H1 (cell line): ENCODE measurements around the gene ETF1.

Experiments
- CBX5 ChIP-seq: fragments of 300-800, 300-1000 bp; sonication (generic); IDR thresholded peaks from 2 replicates; pipeline ENCODE4 v1.7.1; 2016; ENCODE audit warnings: antibody characterized with exemption, low read length, low read depth
- EP300 ChIP-seq, 2 experiments: IDR thresholded peaks; 1 replicate in 1 of 2; 2 replicates in 1 of 2; pipeline ENCODE4 v1.6.1; 2011 to 2012; ENCODE audit warnings: low read depth in 2 of 2, low read length in 2 of 2, mild to moderate bottlenecking in 2 of 2, borderline replicate concordance in 1 of 2, inconsistent platforms in 1 of 2, moderate library complexity in 1 of 2
- EZH2 ChIP-seq: fragments of 200-600 bp; sonication (generic); IDR thresholded peaks from 2 replicates; pipeline ENCODE4 v1.7.1; 2012; ENCODE audit warnings: low read depth, mild to moderate bottlenecking, moderate library complexity, low read length, inconsistent platforms; ENCODE audit not compliant: severe bottlenecking
- FOSL1 ChIP-seq: IDR thresholded peaks from 2 replicates; pipeline ENCODE4 v1.6.1; 2011; ENCODE audit warnings: mild to moderate bottlenecking, low read depth, low read length, moderate library complexity; ENCODE audit not compliant: insufficient read depth
- GTF2F1 ChIP-seq: IDR thresholded peaks from 2 replicates; pipeline ENCODE4 v1.6.1; 2012; ENCODE audit warnings: low read depth, low read length, improper control_type of control experiment, borderline replicate concordance
- KDM1A ChIP-seq: fragments of 200-600, 300-600 bp; sonication (generic); IDR thresholded peaks from 2 replicates; pipeline ENCODE4 v1.7.1; 2016; ENCODE audit warnings: mild to moderate bottlenecking, low read length, borderline replicate concordance
- POLR2A ChIP-seq, 2 experiments: IDR thresholded peaks; 1 replicate in 1 of 2; 2 replicates in 1 of 2; pipeline ENCODE4 v1.6.1; 2011; ENCODE audit warnings: low read depth in 2 of 2, low read length in 2 of 2, mild to moderate bottlenecking in 2 of 2; ENCODE audit errors: control extremely low read depth in 1 of 2
- POLR2AphosphoS5 ChIP-seq: IDR thresholded peaks from 2 replicates; pipeline ENCODE4 v1.6.1; 2011; ENCODE audit warnings: low read depth, low read length
- RAD21 ChIP-seq, 2 experiments: IDR thresholded peaks in 1 of 2; conservative IDR thresholded peaks in 1 of 2; 2 replicates each; pipeline ENCODE4 v1.6.1; 2011; ENCODE audit warnings: low read depth in 2 of 2, low read length in 2 of 2, improper control_type of control experiment in 1 of 2, inconsistent platforms in 1 of 2, mild to moderate bottlenecking in 1 of 2, moderate library complexity in 1 of 2
- RFX5 ChIP-seq: IDR thresholded peaks from 2 replicates; pipeline ENCODE4 v1.6.1; 2011; ENCODE audit warnings: low read depth, low read length, improper control_type of control experiment, borderline replicate concordance
- RNF2 ChIP-seq: fragments of 200-900, 300-1000 bp; sonication (generic); IDR thresholded peaks from 2 replicates; pipeline ENCODE4 v1.7.1; 2016; ENCODE audit warnings: borderline replicate concordance, low read depth, mild to moderate bottlenecking, antibody characterized with exemption, low read length; ENCODE audit not compliant: poor library complexity, severe bottlenecking; ENCODE audit errors: missing control alignments
- SP1 ChIP-seq: IDR thresholded peaks from 2 replicates; pipeline ENCODE4 v1.6.1; 2011; ENCODE audit warnings: low read depth, low read length
- TAF7 ChIP-seq: optimal IDR thresholded peaks from 2 replicates; pipeline ENCODE3; 2011; ENCODE audit warnings: low read depth, mild to moderate bottlenecking, inconsistent platforms, low read length, moderate library complexity, borderline replicate concordance
- TF ChIP-seq, protein P1 (sequence below), 3 experiments: IDR thresholded peaks; 1 replicate in 2 of 3; 2 replicates in 1 of 3; pipeline versions ENCODE4 v1.5.1 to v1.6.1; 2011; ENCODE audit warnings: low read length in 3 of 3, mild to moderate bottlenecking in 3 of 3, inconsistent platforms in 2 of 3, low read depth in 1 of 3, moderate library complexity in 1 of 3; ENCODE audit not compliant: insufficient read depth in 1 of 3; ENCODE audit errors: control extremely low read depth in 1 of 3

DNA sequence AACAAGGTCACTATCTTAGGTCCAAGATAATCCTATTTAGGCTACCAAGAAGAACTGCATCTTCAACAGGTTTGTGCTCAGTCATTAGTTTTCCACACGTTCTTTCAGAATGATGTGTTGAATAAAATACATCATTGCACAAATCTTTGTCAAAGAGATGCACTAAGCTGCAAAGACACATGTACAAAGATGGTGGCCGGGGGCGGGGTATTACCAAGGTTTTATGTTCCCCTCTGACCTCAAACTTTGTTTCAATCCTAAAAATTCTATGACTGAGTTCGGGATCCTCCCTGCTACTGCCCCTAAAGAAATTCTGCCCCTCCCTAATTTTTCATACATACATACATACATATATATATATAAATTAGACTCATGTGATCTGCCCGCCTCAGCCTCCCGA lies 17.9 kb upstream of the ETF1 start:
- TF ChIP-seq POLR2AphosphoS5, result no peak
- TF ChIP-seq, protein P1, sequence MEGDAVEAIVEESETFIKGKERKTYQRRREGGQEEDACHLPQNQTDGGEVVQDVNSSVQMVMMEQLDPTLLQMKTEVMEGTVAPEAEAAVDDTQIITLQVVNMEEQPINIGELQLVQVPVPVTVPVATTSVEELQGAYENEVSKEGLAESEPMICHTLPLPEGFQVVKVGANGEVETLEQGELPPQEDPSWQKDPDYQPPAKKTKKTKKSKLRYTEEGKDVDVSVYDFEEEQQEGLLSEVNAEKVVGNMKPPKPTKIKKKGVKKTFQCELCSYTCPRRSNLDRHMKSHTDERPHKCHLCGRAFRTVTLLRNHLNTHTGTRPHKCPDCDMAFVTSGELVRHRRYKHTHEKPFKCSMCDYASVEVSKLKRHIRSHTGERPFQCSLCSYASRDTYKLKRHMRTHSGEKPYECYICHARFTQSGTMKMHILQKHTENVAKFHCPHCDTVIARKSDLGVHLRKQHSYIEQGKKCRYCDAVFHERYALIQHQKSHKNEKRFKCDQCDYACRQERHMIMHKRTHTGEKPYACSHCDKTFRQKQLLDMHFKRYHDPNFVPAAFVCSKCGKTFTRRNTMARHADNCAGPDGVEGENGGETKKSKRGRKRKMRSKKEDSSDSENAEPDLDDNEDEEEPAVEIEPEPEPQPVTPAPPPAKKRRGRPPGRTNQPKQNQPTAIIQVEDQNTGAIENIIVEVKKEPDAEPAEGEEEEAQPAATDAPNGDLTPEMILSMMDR (IDR thresholded peaks at IDR 0.05; ENCODE audit: control extremely low read depth in 1 of 3, insufficient read depth in 1 of 3, low read depth in 1 of 3, low read length in 3 of 3), result no peak
- TF ChIP-seq SP1, result no peak
- TF ChIP-seq RFX5, result no peak
- no peak for TF ChIP-seq EP300 (IDR thresholded peaks at IDR 0.05; ENCODE audit: borderline replicate concordance in 1 of 2, low read depth in 2 of 2, low read length in 2 of 2)
- TF ChIP-seq GTF2F1, result no peak
- no peak for TF ChIP-seq KDM1A
- TF ChIP-seq POLR2A (IDR thresholded peaks at IDR 0.05; ENCODE audit: control extremely low read depth in 1 of 2, low read depth in 2 of 2, low read length in 2 of 2), result no peak
- no peak for TF ChIP-seq RNF2
- TF ChIP-seq TAF7, result no peak
- no peak for TF ChIP-seq EZH2
- TF ChIP-seq RAD21 (IDR thresholded peaks at IDR 0.05 in 1 of 2, conservative IDR thresholded peaks at IDR 0.05 in 1 of 2; ENCODE audit: low read depth in 2 of 2, low read length in 2 of 2), result no peak
- TF ChIP-seq FOSL1, result no peak
- TF ChIP-seq CBX5, result no peak
